Neural cell (in vitro differentiated cells): ENCODE measurements around the gene C12orf54. TPM values are rescaled to one million over a fixed set of nuclear protein-coding genes. Genes with fewer than 3 reads are reported as not detected.
"Not testable (repeated sequence)": the region's sequence is repeated elsewhere in the genome, so short reads cannot be mapped to it uniquely, and the experiment has no call there.

Source experiments
- H2AFZ ChIP-seq: fragments of 200-600, 300-800 bp; sonication (generic), shearing (Covaris generic); 2 replicates; pipeline ENCODE4 v1.6.0; 2014; ENCODE audit warnings: low read depth, mild to moderate bottlenecking, antibody characterized with exemption, low read length, moderate library complexity
- H3F3A ChIP-seq: fragments of 200-600 bp; shearing (Covaris generic); 2 replicates; pipeline ENCODE4 v1.6.1; 2016; ENCODE audit warnings: mild to moderate bottlenecking, moderate library complexity, mixed read lengths, antibody characterized with exemption, low read length; ENCODE audit not compliant: insufficient read depth, poor library complexity, severe bottlenecking
- H3K27ac ChIP-seq: fragments of 200-600, 300-800 bp; sonication (generic), shearing (Covaris generic); 2 replicates; pipeline ENCODE4 v1.5.1; 2014; ENCODE audit warnings: mild to moderate bottlenecking, low read length, moderate library complexity
- H3K27me3 ChIP-seq: fragments of 300-800, 200-600 bp; sonication (generic), shearing (Covaris generic); 2 replicates; pipeline ENCODE4 v1.6.0; 2014; ENCODE audit warnings: mild to moderate bottlenecking, low read depth, low read length, moderate library complexity; ENCODE audit not compliant: insufficient read depth
- H3K36me3 ChIP-seq: fragments of 300-800, 200-600 bp; sonication (generic), shearing (Covaris generic); 2 replicates; pipeline ENCODE4 v1.5.1; 2014; ENCODE audit warnings: mild to moderate bottlenecking, antibody characterized with exemption, low read length, moderate library complexity; ENCODE audit not compliant: insufficient read depth
- H3K4me2 ChIP-seq: fragments of 300-800, 200-600 bp; sonication (generic), shearing (Covaris generic); 2 replicates; pipeline ENCODE4 v1.6.0; 2014; ENCODE audit warnings: mild to moderate bottlenecking, low read length
- H3K4me3 ChIP-seq: fragments of 300-800, 200-600 bp; sonication (generic), shearing (Covaris generic); 2 replicates; pipeline ENCODE4 v1.5.1; 2014; ENCODE audit warnings: mild to moderate bottlenecking, low read length, moderate library complexity
- H3K79me2 ChIP-seq: fragments of 200-600 bp; shearing (Covaris generic); replicated peaks from 2 replicates; pipeline ENCODE4 v1.6.0; 2014; ENCODE audit warnings: mild to moderate bottlenecking, low read length, moderate library complexity; ENCODE audit not compliant: insufficient read depth
- H3K9ac ChIP-seq: fragments of 300-800, 200-600 bp; sonication (generic), shearing (Covaris generic); 2 replicates; pipeline ENCODE4 v1.6.1; 2016; ENCODE audit warnings: mild to moderate bottlenecking, low read length, mixed read lengths
- H3K9me2 ChIP-seq: fragments of 200-600 bp; shearing (Covaris generic); 2 replicates; pipeline ENCODE4 v1.6.1; 2016; ENCODE audit warnings: mild to moderate bottlenecking, low read length, mixed read lengths; ENCODE audit not compliant: insufficient read depth
- H3K9me3 ChIP-seq: fragments of 200-600, 300-800 bp; sonication (generic), shearing (Covaris generic); 2 replicates; pipeline ENCODE4 v1.6.1; 2016; ENCODE audit warnings: mild to moderate bottlenecking, mixed run types, low read length, moderate library complexity, mixed read lengths
- H4K20me1 ChIP-seq: fragments of 200-600 bp; shearing (Covaris generic); 2 replicates; pipeline ENCODE4 v1.6.1; 2016; ENCODE audit warnings: mild to moderate bottlenecking, mixed run types; ENCODE audit not compliant: insufficient read depth
- EP300 ChIP-seq: fragments of 450-650 bp; conservative IDR thresholded peaks from 2 replicates; pipeline ENCODE4 v1.6.1; 2014; ENCODE audit warnings: antibody characterized with exemption, mild to moderate bottlenecking, moderate library complexity; ENCODE audit not compliant: poor library complexity, severe bottlenecking
- EZH2 ChIP-seq: fragments of 200-600, 300-800 bp; shearing (Covaris generic), sonication (generic); IDR thresholded peaks from 2 replicates; pipeline ENCODE4 v1.6.1; 2014; ENCODE audit warnings: antibody characterized with exemption, low read length, borderline replicate concordance, mild to moderate bottlenecking; ENCODE audit not compliant: insufficient read depth, poor library complexity, severe bottlenecking
- MXI1 ChIP-seq: fragments of 450-650 bp; conservative IDR thresholded peaks from 2 replicates; pipeline ENCODE4 v1.6.1; 2014; ENCODE audit warnings: antibody characterized with exemption, mild to moderate bottlenecking; ENCODE audit not compliant: poor library complexity, severe bottlenecking
- POLR2AphosphoS5 ChIP-seq: IDR thresholded peaks from 2 replicates; pipeline ENCODE4 v1.6.1; 2012
- RAD21 ChIP-seq: fragments of 450-650 bp; conservative IDR thresholded peaks from 2 replicates; pipeline ENCODE4 v1.6.1; 2014; ENCODE audit warnings: antibody characterized with exemption, mild to moderate bottlenecking, moderate library complexity
- SMC3 ChIP-seq: fragments of 450-650 bp; conservative IDR thresholded peaks from 2 replicates; pipeline ENCODE4 v1.6.1; 2014; ENCODE audit warnings: antibody characterized with exemption, mild to moderate bottlenecking, moderate library complexity; ENCODE audit not compliant: poor library complexity
- TAF1 ChIP-seq: IDR thresholded peaks from 2 replicates; pipeline ENCODE4 v1.6.1; 2012; ENCODE audit warnings: low read depth
- polyA plus RNA-seq: library from polyadenylated mRNA; depleted of rRNA; stranded (reverse); fragments of >200 nt; gene quantifications from 2 replicates; pipeline ENCODE4 v1.2.3, GENCODE V29; 2014
- TF ChIP-seq, protein P1 (sequence below): IDR thresholded peaks from 2 replicates; pipeline ENCODE4 v1.6.1; 2012; ENCODE audit warnings: borderline replicate concordance
- TF ChIP-seq, protein P2 (sequence below): fragments of 450-650 bp; IDR thresholded peaks from 2 replicates; pipeline ENCODE4 v1.5.1; 2014; ENCODE audit warnings: antibody characterized with exemption, mild to moderate bottlenecking, moderate library complexity; ENCODE audit not compliant: poor library complexity, severe bottlenecking

C12orf54 gene
- polyA plus RNA-seq, 1 donor from 2014 or later = not detected

DNA sequence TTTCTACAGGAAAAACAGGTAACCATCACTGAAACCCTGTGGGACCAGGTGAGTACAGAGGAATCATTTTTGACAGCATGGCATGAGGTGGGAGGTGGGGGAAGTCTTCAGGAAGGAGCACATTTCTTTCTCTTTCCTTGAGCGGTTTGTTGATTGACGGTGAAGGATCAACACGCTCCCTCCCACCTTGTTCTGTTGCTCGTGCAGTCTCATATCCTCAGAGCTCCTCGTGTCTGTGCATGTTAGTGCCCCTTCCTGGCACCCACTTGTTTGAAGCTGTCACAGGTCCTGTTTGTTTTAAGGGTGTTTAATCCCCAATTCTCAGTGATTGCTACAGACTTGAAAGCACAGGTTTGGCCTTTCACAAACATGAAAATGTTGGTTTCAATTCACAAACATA is 4.4 kb downstream of the C12orf54 start:
- Histone ChIP-seq H3K79me2 (no peaks in the 10 kb centered on the region), H3K27ac (no peak overlapping the region), H3K4me3 (no peak overlapping the region), H3K36me3 (no peaks in the 10 kb centered on the region), H4K20me1 (no peaks in the 10 kb centered on the region), H3K9me2 (no peaks in the 10 kb centered on the region), H3K9me3 (no peaks in the 10 kb centered on the region), H3K27me3 (no peaks in the 10 kb centered on the region), H3K4me2 (no peak overlapping the region), H3F3A (no peaks in the 10 kb centered on the region), H2AFZ (no peak overlapping the region), H3K9ac (no peak overlapping the region)
- TF ChIP-seq, protein P1, sequence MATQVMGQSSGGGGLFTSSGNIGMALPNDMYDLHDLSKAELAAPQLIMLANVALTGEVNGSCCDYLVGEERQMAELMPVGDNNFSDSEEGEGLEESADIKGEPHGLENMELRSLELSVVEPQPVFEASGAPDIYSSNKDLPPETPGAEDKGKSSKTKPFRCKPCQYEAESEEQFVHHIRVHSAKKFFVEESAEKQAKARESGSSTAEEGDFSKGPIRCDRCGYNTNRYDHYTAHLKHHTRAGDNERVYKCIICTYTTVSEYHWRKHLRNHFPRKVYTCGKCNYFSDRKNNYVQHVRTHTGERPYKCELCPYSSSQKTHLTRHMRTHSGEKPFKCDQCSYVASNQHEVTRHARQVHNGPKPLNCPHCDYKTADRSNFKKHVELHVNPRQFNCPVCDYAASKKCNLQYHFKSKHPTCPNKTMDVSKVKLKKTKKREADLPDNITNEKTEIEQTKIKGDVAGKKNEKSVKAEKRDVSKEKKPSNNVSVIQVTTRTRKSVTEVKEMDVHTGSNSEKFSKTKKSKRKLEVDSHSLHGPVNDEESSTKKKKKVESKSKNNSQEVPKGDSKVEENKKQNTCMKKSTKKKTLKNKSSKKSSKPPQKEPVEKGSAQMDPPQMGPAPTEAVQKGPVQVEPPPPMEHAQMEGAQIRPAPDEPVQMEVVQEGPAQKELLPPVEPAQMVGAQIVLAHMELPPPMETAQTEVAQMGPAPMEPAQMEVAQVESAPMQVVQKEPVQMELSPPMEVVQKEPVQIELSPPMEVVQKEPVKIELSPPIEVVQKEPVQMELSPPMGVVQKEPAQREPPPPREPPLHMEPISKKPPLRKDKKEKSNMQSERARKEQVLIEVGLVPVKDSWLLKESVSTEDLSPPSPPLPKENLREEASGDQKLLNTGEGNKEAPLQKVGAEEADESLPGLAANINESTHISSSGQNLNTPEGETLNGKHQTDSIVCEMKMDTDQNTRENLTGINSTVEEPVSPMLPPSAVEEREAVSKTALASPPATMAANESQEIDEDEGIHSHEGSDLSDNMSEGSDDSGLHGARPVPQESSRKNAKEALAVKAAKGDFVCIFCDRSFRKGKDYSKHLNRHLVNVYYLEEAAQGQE = no peak
- TF ChIP-seq POLR2AphosphoS5 = no peak
- TF ChIP-seq RAD21 = no peak

DNA sequence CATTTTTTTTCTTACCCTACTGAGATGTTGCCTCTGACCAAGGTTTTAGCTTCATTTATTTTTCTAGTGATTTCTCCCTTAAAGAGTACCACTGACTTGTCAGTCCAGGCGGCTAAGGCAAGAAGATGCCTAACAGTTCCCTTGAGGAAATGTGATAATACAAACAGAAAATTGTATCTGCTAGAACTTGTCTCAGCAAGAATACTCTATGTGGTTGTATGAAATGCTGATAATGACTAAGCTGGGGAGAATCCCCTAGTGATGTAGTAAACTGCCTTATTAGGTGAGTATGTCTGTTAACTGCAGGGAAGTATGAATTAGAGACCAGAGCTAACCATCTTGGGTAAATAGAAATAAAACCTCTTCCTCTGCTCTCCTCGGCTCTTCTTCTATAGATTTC is 6.7 kb downstream of the C12orf54 start:
- H3K4me2 ChIP-seq = no peak overlapping the region
- H4K20me1 ChIP-seq = no peaks in the 10 kb centered on the region
- H3K27me3 ChIP-seq = no peaks in the 10 kb centered on the region
- H3K9ac ChIP-seq = no peak overlapping the region
- H3F3A ChIP-seq = no peaks in the 10 kb centered on the region
- no peak overlapping the region for H3K4me3 ChIP-seq
- H2AFZ ChIP-seq = no peak overlapping the region
- no peak for TF ChIP-seq EP300
- no peak for TF ChIP-seq POLR2AphosphoS5
- no peak for TF ChIP-seq RAD21
- TF ChIP-seq TAF1 = no peak
- TF ChIP-seq SMC3 = no peak
- TF ChIP-seq, protein P2, sequence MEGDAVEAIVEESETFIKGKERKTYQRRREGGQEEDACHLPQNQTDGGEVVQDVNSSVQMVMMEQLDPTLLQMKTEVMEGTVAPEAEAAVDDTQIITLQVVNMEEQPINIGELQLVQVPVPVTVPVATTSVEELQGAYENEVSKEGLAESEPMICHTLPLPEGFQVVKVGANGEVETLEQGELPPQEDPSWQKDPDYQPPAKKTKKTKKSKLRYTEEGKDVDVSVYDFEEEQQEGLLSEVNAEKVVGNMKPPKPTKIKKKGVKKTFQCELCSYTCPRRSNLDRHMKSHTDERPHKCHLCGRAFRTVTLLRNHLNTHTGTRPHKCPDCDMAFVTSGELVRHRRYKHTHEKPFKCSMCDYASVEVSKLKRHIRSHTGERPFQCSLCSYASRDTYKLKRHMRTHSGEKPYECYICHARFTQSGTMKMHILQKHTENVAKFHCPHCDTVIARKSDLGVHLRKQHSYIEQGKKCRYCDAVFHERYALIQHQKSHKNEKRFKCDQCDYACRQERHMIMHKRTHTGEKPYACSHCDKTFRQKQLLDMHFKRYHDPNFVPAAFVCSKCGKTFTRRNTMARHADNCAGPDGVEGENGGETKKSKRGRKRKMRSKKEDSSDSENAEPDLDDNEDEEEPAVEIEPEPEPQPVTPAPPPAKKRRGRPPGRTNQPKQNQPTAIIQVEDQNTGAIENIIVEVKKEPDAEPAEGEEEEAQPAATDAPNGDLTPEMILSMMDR = no peak
- no peak for TF ChIP-seq EZH2
- no peak for TF ChIP-seq MXI1
- TF ChIP-seq, protein P1 = no peak
- H3K9me2 ChIP-seq = no peaks in the 10 kb centered on the region
- no peaks in the 10 kb centered on the region for H3K9me3 ChIP-seq
- H3K36me3 ChIP-seq = no peaks in the 10 kb centered on the region
- H3K79me2 ChIP-seq = no peaks in the 10 kb centered on the region
- H3K27ac ChIP-seq = no peak overlapping the region

DNA sequence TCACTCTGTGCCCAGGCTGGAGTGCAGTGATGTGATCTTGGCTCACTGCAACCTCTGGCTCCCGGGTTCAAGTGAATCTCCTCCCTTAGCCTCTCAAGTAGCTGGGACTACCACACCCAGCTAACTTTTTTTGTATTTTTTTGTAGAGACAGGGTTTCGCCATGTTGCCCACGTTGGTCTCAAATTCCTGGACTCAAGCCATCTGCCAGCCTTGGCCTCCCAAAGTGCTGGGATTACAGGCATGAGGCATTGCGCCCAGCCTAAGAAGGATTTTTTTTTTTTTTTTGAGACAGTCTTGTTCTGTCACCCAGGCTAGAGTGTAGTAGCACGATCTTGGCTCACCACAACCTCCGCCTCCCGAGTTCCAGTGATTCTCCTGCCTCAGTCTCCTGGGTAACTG is 7.2 kb downstream of the C12orf54 start:
- not testable (repeated sequence) for H3K27me3 ChIP-seq, H3K9me2 ChIP-seq, H3K4me2 ChIP-seq, H3K4me3 ChIP-seq, H3K27ac ChIP-seq, H3K9me3 ChIP-seq, H2AFZ ChIP-seq, H3K79me2 ChIP-seq, H3K36me3 ChIP-seq, H3K9ac ChIP-seq, H3F3A ChIP-seq, H4K20me1 ChIP-seq

DNA sequence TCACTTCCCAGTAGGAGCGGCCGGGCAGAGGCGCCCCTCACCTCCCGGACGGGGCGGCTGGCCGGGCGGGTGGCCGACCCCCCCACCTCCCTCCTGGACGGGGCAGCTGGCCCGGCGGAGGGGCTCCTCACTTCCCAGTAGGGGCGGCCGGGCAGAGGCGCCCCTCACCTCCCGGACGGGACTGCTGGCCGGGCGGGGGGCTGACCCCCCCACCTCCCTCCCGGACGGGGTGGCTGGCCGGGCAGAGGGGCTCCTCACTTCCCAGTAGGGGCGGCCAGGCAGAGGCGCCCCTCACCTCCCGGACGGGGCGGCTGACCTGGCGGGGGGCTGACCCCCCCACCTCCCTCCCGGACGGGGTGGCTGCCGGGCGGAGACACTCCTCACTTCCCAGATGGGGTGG is 18.0 kb downstream of the C12orf54 start:
- not testable (repeated sequence) for H3K79me2 ChIP-seq, H3K9me3 ChIP-seq, H3K36me3 ChIP-seq, H4K20me1 ChIP-seq, H3K27me3 ChIP-seq, H2AFZ ChIP-seq, H3K27ac ChIP-seq, H3K9me2 ChIP-seq, H3K9ac ChIP-seq, H3K4me2 ChIP-seq, H3F3A ChIP-seq, H3K4me3 ChIP-seq
